K562 (cell line): Measurements from ENCODE around the gene MRPL16. TPM values are rescaled to one million over a fixed set of nuclear protein-coding genes. Genes with fewer than 3 reads are reported as not detected.

Experiments
- ATAC-seq: fragments of 200-7000 bp; cut with Tn5 transposase; 3 replicates; pipeline ENCODE4 v1.9.1; 2020; ENCODE audit warnings: moderate library complexity
- BruUV-seq: library from RNA; stranded (reverse); fragments of 400-500 nt; replicated peaks from 2 replicates; lab custom pipeline; 2021; lab: Mats Ljungman, UMichigan
- CTCF ChIA-PET: fragments of 300-600 bp; formaldehyde crosslinking; extraction: SDS; loops from one replicate; lab custom pipeline; 2021; ENCODE audit warnings: low intra/inter-chr PET ratio; lab: Yijun Ruan, JAX
- POLR2A ChIA-PET: fragments of 300-600, 350-650 bp; sonication (Branson Sonifier 250); formaldehyde crosslinking; extraction: SDS; loops from one replicate; lab custom pipeline; 2021; ENCODE audit warnings: antibody characterized with exemption, inconsistent platforms; lab: Yijun Ruan, JAX
- DNase-seq, 4 experiments: peaks; one replicate each; pipeline versions ENCODE4 v3.0.0 to v3.0.0-alpha.2; 2011 to 2018; ENCODE audit warnings: low spot score in 3 of 4, mixed read lengths in 3 of 4; ENCODE audit errors: extremely low read depth in 1 of 4
- FAIRE-seq: peaks from 2 replicates; lab custom pipeline; 2011; peaks lifted over from hg19 to GRCh38; lab: Jason Lieb, UNC
- H2AFZ ChIP-seq: 2 replicates; pipeline ENCODE4 v1.6.0; 2011; ENCODE audit warnings: low read depth, low read length, control low read depth, inconsistent platforms
- H3K27ac ChIP-seq: fragments of 200-600 bp; 3 replicates; pipeline ENCODE4 v1.8.0; 2011; ENCODE audit warnings: low read depth, mild to moderate bottlenecking, control low read depth, inconsistent platforms, low read length, moderate library complexity, mixed read lengths; ENCODE audit errors: extremely low read depth
- H3K27me3 ChIP-seq, 2 experiments: fragments of 300-600 bp in 1 of 2; 2 replicates in 1 of 2; 3 replicates in 1 of 2; pipeline versions ENCODE4 v1.6.0 to v1.8.0; 2011; ENCODE audit warnings: inconsistent platforms in 2 of 2, low read length in 2 of 2, mild to moderate bottlenecking in 1 of 2, mixed read lengths in 1 of 2, moderate library complexity in 1 of 2; ENCODE audit not compliant: control insufficient read depth in 2 of 2, insufficient read depth in 2 of 2
- H3K36me3 ChIP-seq: fragments of 300-600 bp; 3 replicates; pipeline ENCODE4 v1.8.0; 2011; ENCODE audit warnings: mild to moderate bottlenecking, low read length, inconsistent platforms; ENCODE audit not compliant: control insufficient read depth, insufficient read depth
- H3K4me1 ChIP-seq, 2 experiments: fragments of 200-600 bp in 1 of 2; replicated peaks in 1 of 2; 2 replicates in 1 of 2; 3 replicates in 1 of 2; pipeline versions ENCODE4 v1.5.1 to v1.8.0; 2011; ENCODE audit warnings: inconsistent platforms in 2 of 2, low read length in 2 of 2, mild to moderate bottlenecking in 1 of 2, mixed read lengths in 1 of 2, moderate library complexity in 1 of 2; ENCODE audit not compliant: control insufficient read depth in 2 of 2, insufficient read depth in 2 of 2
- H3K4me2 ChIP-seq: 2 replicates; pipeline ENCODE4 v1.6.1; 2011; ENCODE audit warnings: low read length, control low read depth, inconsistent platforms, mixed read lengths; ENCODE audit not compliant: insufficient read depth
- H3K4me3 ChIP-seq: fragments of 200-600 bp; sonication (generic), shearing (Covaris generic); 2 replicates; pipeline ENCODE4 v1.5.1; 2016; ENCODE audit warnings: control low read depth, inconsistent platforms
- H3K79me2 ChIP-seq: fragments of 200-600 bp; 3 replicates; pipeline ENCODE4 v1.8.0; 2011; ENCODE audit warnings: low read length, inconsistent platforms; ENCODE audit not compliant: control insufficient read depth, insufficient read depth
- H3K9ac ChIP-seq, 2 experiments: 2 replicates each; pipeline versions ENCODE4 v1.6.0 to v1.6.1; 2011; ENCODE audit warnings: low read depth in 2 of 2, low read length in 2 of 2, control low read depth in 1 of 2, inconsistent platforms in 1 of 2, mild to moderate bottlenecking in 1 of 2, mixed read lengths in 1 of 2; ENCODE audit not compliant: insufficient read depth in 1 of 2
- H3K9me1 ChIP-seq: one replicate; pipeline ENCODE4 v1.6.0; 2011; ENCODE audit warnings: inconsistent platforms, mild to moderate bottlenecking, low read length, moderate library complexity; ENCODE audit not compliant: control insufficient read depth, insufficient read depth
- H3K9me3 ChIP-seq: replicated peaks from 2 replicates; pipeline ENCODE4 v1.5.1; 2011; ENCODE audit warnings: low read depth, low read length, inconsistent platforms; ENCODE audit not compliant: control insufficient read depth, insufficient read depth
- H4K20me1 ChIP-seq: replicated peaks from 2 replicates; pipeline ENCODE4 v1.6.1; 2011; ENCODE audit warnings: low read length, inconsistent platforms, mixed read lengths; ENCODE audit not compliant: control insufficient read depth, insufficient read depth
- AFF4 ChIP-seq: sonication (generic); formaldehyde crosslinking; IDR thresholded peaks from 2 replicates; pipeline ENCODE4 v1.8.0; 2023; ENCODE audit warnings: mild to moderate bottlenecking, missing genetic modification reagents
- ARID4B ChIP-seq: sonication (generic); formaldehyde crosslinking; IDR thresholded peaks from 2 replicates; pipeline ENCODE4 v1.8.0; 2022; ENCODE audit warnings: mild to moderate bottlenecking, missing genetic modification reagents
- CEBPB ChIP-seq: fragments of 450-650 bp; IDR thresholded peaks from 2 replicates; pipeline ENCODE4 v1.6.1; 2016; ENCODE audit warnings: missing genetic modification characterization, missing compliant biosample characterization
- E2F6 ChIP-seq, 2 experiments: IDR thresholded peaks; 2 replicates each; pipeline ENCODE4 v1.6.1; 2011; ENCODE audit warnings: borderline replicate concordance in 1 of 2, control low read depth in 1 of 2, low read depth in 1 of 2, low read length in 1 of 2, mild to moderate bottlenecking in 1 of 2, mixed read lengths in 1 of 2, moderate library complexity in 1 of 2; ENCODE audit not compliant: insufficient read depth in 1 of 2, insufficient read length in 1 of 2, poor library complexity in 1 of 2, severe bottlenecking in 1 of 2; ENCODE audit errors: extremely low read depth in 1 of 2
- HDAC3 ChIP-seq: fragments of 450-650 bp; IDR thresholded peaks from 2 replicates; pipeline ENCODE4 v1.6.1; 2018; ENCODE audit warnings: borderline replicate concordance, mild to moderate bottlenecking, moderate library complexity; ENCODE audit not compliant: partially characterized antibody
- NCOA2 ChIP-seq, 2 experiments: fragments of 450-650 bp; IDR thresholded peaks; 2 replicates each; pipeline ENCODE4 v1.6.1; 2018; ENCODE audit warnings: mild to moderate bottlenecking in 2 of 2, moderate library complexity in 1 of 2; ENCODE audit not compliant: partially characterized antibody in 2 of 2
- NR2C1 ChIP-seq, 2 experiments: fragments of 450-650 bp; IDR thresholded peaks; 2 replicates each; pipeline ENCODE4 v1.6.1; 2017; ENCODE audit warnings: mild to moderate bottlenecking in 2 of 2, antibody characterized with exemption in 1 of 2, inconsistent platforms in 1 of 2, missing compliant biosample characterization in 1 of 2, missing genetic modification characterization in 1 of 2
- NR2F6 ChIP-seq: fragments of 450-650 bp; formaldehyde crosslinking; IDR thresholded peaks from 2 replicates; pipeline ENCODE4 v1.4.0; 2020; ENCODE audit warnings: mild to moderate bottlenecking
- ZNF174 ChIP-seq: fragments of 250-450 bp; sonication (Bioruptor Pico); IDR thresholded peaks from 2 replicates; pipeline ENCODE4 v1.4.0; 2020; ENCODE audit warnings: mild to moderate bottlenecking
- ZNF561 ChIP-seq: fragments of 450-650 bp; formaldehyde crosslinking; conservative IDR thresholded peaks from 2 replicates; pipeline ENCODE4 v1.4.0; 2020; ENCODE audit warnings: mild to moderate bottlenecking, moderate library complexity
- WGBS: fragments of 100-300 bp; shearing (Covaris generic); methylation state at CpG from one replicate; pipeline ENCODE4 v1.1.6; 2016; ENCODE audit warnings: low coverage, mixed read lengths; ENCODE audit not compliant: insufficient coverage; ENCODE audit errors: missing lambda C conversion rate; 5-methylcytosine and 5-hydroxymethylcytosine counted together
- in situ Hi-C: fragments of 300-500 bp; cut with MboI; formaldehyde crosslinking; loops from 4 replicates; pipeline ENCODE4 v1.15.0; 2018; ENCODE audit warnings: inconsistent platforms, mixed read lengths
- intact Hi-C: fragments of 100-400 bp; cut with micrococcal nuclease; formaldehyde crosslinking; loops from 2 replicates; pipeline ENCODE4 v1.14.2; 2022
- polyA plus RNA-seq, 8 experiments: library from polyadenylated mRNA; depleted of rRNA in 4 of 8; stranded (reverse) in 5 of 8; unstranded in 3 of 8; fragments of >200 nt; fragmentation: Nextera tagmentation in 2 of 8; fragmentation: Illumina TruSeq in 1 of 8; extraction: Ambion mirVana in 2 of 8; extraction: Trizol in 1 of 8; gene quantifications; 2 replicates each; pipeline versions ENCODE4 v1.2.1 to v1.2.3, GENCODE V29; 2011 to 2014; ENCODE audit warnings: inconsistent platforms in 1 of 8, missing spikeins in 1 of 8
- total RNA-seq, 7 experiments: library from RNA; depleted of rRNA in 6 of 7; stranded (reverse); fragments of >200 nt in 6 of 7; fragmentation: Illumina TruSeq in 2 of 7; extraction: Trizol in 2 of 7; gene quantifications; 2 replicates each; pipeline versions ENCODE4 v1.2.1 to v1.2.3, GENCODE V29; 2011 to 2021; ENCODE audit warnings: low replicate concordance in 1 of 7

MRPL16 gene
- total and polyA plus RNA-seq, 9 of the 15 experiments (the other 6 are each of a cell fraction or from before 2014, with no cell fraction given) = 63.3 to 209 (median 157) TPM

- TF ChIP-seq AFF4 = no peak
- TF ChIP-seq NR2C1 (IDR thresholded peaks at IDR 0.05) = no peak
- TF ChIP-seq NR2C1 (tag; IDR thresholded peaks at IDR 0.05) = no peak
- TF ChIP-seq ZNF561 (CRISPR knock-in tag) = no peak
- no peak for TF ChIP-seq ZNF174
- TF ChIP-seq HDAC3 = no peak
Observed at GRCh38 chr11:59813364-59813763, 2.8 kb upstream of the MRPL16 start (continued).

- FAIRE-seq (no peak), ATAC-seq (no peak), DNase-seq (no peak)
- no peaks in the 10 kb centered on the region for H4K20me1 ChIP-seq
- H3K4me2 ChIP-seq = no peak overlapping the region
- POLR2A ChIA-PET = no interaction called here
- 69% methylated on average over 2 of the region's 2 CpGs for WGBS
- no peaks in the 10 kb centered on the region for H3K9me3 ChIP-seq
- peaks cover 7 to 25% of the 10 kb centered on the region in 2 experiments; a peak in 4 of 5 replicates for H3K4me1 ChIP-seq
- no peak overlapping the region for H3K9ac ChIP-seq
- H3K4me3 ChIP-seq = no peak overlapping the region
- no peak overlapping the region for H3K27ac ChIP-seq
- in situ Hi-C loops (no loop called here), intact Hi-C loops (loop anchor here (5.0 to 10.0 kb wide), 2 partner anchors 380 to 523 kb away; no protein-coding TSS in a partner anchor)
- H3K9me1 ChIP-seq = no peaks in the 10 kb centered on the region
- CTCF ChIA-PET = no interaction called here
- H3K36me3 ChIP-seq = peaks cover 21% of the 10 kb centered on the region
- peaks cover 37% of the 10 kb centered on the region for H3K79me2 ChIP-seq
- no TSS peak for BruUV-seq
- H3K27me3 ChIP-seq = no peaks in the 10 kb centered on the region
- no peak overlapping the region for H2AFZ ChIP-seq
- TF ChIP-seq E2F6 (IDR thresholded peaks at IDR 0.05; ENCODE audit: borderline replicate concordance in 1 of 2, extremely low read depth in 1 of 2, insufficient read depth in 1 of 2, insufficient read length in 1 of 2, low read depth in 1 of 2, low read length in 1 of 2, poor library complexity in 1 of 2, severe bottlenecking in 1 of 2) = no peak
- no peak for TF ChIP-seq NCOA2 (IDR thresholded peaks at IDR 0.05; ENCODE audit: partially characterized antibody in 2 of 2)
- peak; percentile 82 for TF ChIP-seq CEBPB (tag)
- TF ChIP-seq NR2F6 = no peak
- no peak for TF ChIP-seq ARID4B
Observed at GRCh38 chr11:59812220-59812619, 1.6 kb upstream of the MRPL16 start.
